Activated CD8-positive, alpha-beta memory T cell treated with anti-CD3 and anti-CD28 coated beads, Interleukin-2, amount 10 ng/mL, durations not matched to agents 7 days and 5 days (primary cell): ENCODE results near the gene GABPB2. TPM values are rescaled to one million over a fixed set of nuclear protein-coding genes. Genes with fewer than 3 reads are reported as not detected.
A peak's percentile ranks its signal among the peaks of the same experiment; 100 is the strongest.

Experiments used
- ATAC-seq: fragments of 150-1000 bp; cut with Tn5 transposase; one replicate; pipeline ENCODE4 v1.10.0; 2021; ENCODE audit warnings: moderate library complexity
- CTCF ChIA-PET: fragments of 350-600 bp; sonication (Branson Sonifier 250); formaldehyde crosslinking; loops from one replicate; lab custom pipeline; 2021; ENCODE audit warnings: antibody characterized with exemption; lab: Charles Lee
- DNase-seq: peaks from one replicate; pipeline ENCODE4 v3.0.0-alpha.2; 2020
- H3K27ac Mint-ChIP-seq: one replicate; pipeline ENCODE4 v1.8.0; 2021; ENCODE audit warnings: mild to moderate bottlenecking, mixed read lengths
- H3K27me3 Mint-ChIP-seq: one replicate; pipeline ENCODE4 v1.8.0; 2021; ENCODE audit warnings: mixed read lengths
- H3K36me3 Mint-ChIP-seq: one replicate; pipeline ENCODE4 v1.8.0; 2021; ENCODE audit warnings: mild to moderate bottlenecking, mixed read lengths
- H3K4me1 Mint-ChIP-seq: one replicate; pipeline ENCODE4 v1.8.0; 2021; ENCODE audit warnings: mixed read lengths
- H3K4me3 Mint-ChIP-seq: one replicate; pipeline ENCODE4 v1.8.0; 2021; ENCODE audit warnings: mild to moderate bottlenecking, moderate library complexity, mixed read lengths
- H3K9me3 Mint-ChIP-seq: one replicate; pipeline ENCODE4 v1.8.0; 2022; ENCODE audit warnings: low read depth, mixed read lengths
- total RNA-seq, 2 experiments: library from RNA; stranded (reverse); gene quantifications; one replicate each; pipeline ENCODE4 v1.2.3, GENCODE V29; 2021

Gene GABPB2
- total RNA-seq = 10 to 100 TPM; 20.0 to 23.9 TPM

GRCh38 chr1:151070474-151071276 lies at the start of gene GABPB2:
TSS of gene GABPB2 (plus strand) at chr1:151070761. CDS start at chr1:151088190, 17,429 bp downstream.
- peak within 1 kb of the TSS; percentile 90 for H3K4me3 Mint-ChIP-seq
- DNase-seq (peak; percentile 91), ATAC-seq (peak; percentile 85)
- H3K9me3 Mint-ChIP-seq = no peaks in the 10 kb centered on the region
- H3K4me1 Mint-ChIP-seq = peaks cover 26% of the 10 kb centered on the region
- H3K36me3 Mint-ChIP-seq = peaks cover 6% of the 10 kb centered on the region
- peak within 1 kb of the TSS; percentile 98 for H3K27ac Mint-ChIP-seq
- CTCF ChIA-PET = interaction anchor here (0.6 to 4.3 kb wide), 25 partner anchors 10 to 328 kb away, joined by 3 to 69 read pairs (median 3); partner anchors contain the start of genes C1orf56, CDC42SE1, LYSMD1 and MINDY1
- no peaks in the 10 kb centered on the region for H3K27me3 Mint-ChIP-seq

GRCh38 chr1:151024540-151025146 lies 45.9 kb upstream of the GABPB2 start:
- DNase-seq = peak; percentile 91
- CTCF ChIA-PET = interaction anchor here (0.7 to 7.3 kb wide), 38 partner anchors 9 to 421 kb away, joined by 3 to 76 read pairs (median 5); partner anchors contain the start of genes C1orf56, CDC42SE1, LYSMD1 and MINDY1
- H3K9me3 Mint-ChIP-seq = no peaks in the 10 kb centered on the region
- peaks cover 11% of the 10 kb centered on the region for H3K36me3 Mint-ChIP-seq
- peaks cover 5% of the 10 kb centered on the region for H3K4me1 Mint-ChIP-seq
- peak overlapping the region; percentile 25 for H3K4me3 Mint-ChIP-seq
- peak overlapping the region; percentile 52 for H3K27ac Mint-ChIP-seq
- ATAC-seq = peak; percentile 100
- no peaks in the 10 kb centered on the region for H3K27me3 Mint-ChIP-seq

GRCh38 chr1:151026460-151026859 lies 44.1 kb upstream of the GABPB2 start:
- Mint-ChIP-seq H3K9me3 (no peaks in the 10 kb centered on the region), H3K27me3 (no peaks in the 10 kb centered on the region), H3K4me3 (no peak overlapping the region), H3K36me3 (peaks cover 17% of the 10 kb centered on the region), H3K27ac (no peak overlapping the region), H3K4me1 (peaks cover 5% of the 10 kb centered on the region)
- CTCF ChIA-PET = interaction anchor here (1.0 to 7.3 kb wide), 6 partner anchors 14 to 149 kb away, joined by 3 to 76 read pairs (median 12); partner anchors contain the start of gene C1orf56
- DNase-seq (no peak), ATAC-seq (no peak)

GRCh38 chr1:151032164-151032563 lies 38.4 kb upstream of the GABPB2 start:
- Mint-ChIP-seq H3K27me3 (no peaks in the 10 kb centered on the region), H3K27ac (no peak overlapping the region), H3K4me1 (no peaks in the 10 kb centered on the region), H3K4me3 (no peak overlapping the region), H3K36me3 (peaks cover 23% of the 10 kb centered on the region), H3K9me3 (no peaks in the 10 kb centered on the region)
- no peak for ATAC-seq
- CTCF ChIA-PET = interaction anchor here (1.4 to 1.5 kb wide), 2 partner anchors 12 to 36 kb away, joined by 3 to 4 read pairs; no protein-coding TSS in a partner anchor
- no peak for DNase-seq

GRCh38 chr1:151035167-151035566 lies 35.4 kb upstream of the GABPB2 start:
- CTCF ChIA-PET = no interaction called here
- ATAC-seq (no peak), DNase-seq (no peak)
- Mint-ChIP-seq H3K9me3 (no peaks in the 10 kb centered on the region), H3K27me3 (no peaks in the 10 kb centered on the region), H3K4me1 (no peaks in the 10 kb centered on the region), H3K4me3 (no peak overlapping the region), H3K27ac (no peak overlapping the region), H3K36me3 (peaks cover 14% of the 10 kb centered on the region)

- Mint-ChIP-seq H3K4me1 (no peaks in the 10 kb centered on the region), H3K27me3 (no peaks in the 10 kb centered on the region), H3K4me3 (no peak within 1 kb of the TSS), H3K27ac (no peak within 1 kb of the TSS), H3K36me3 (peaks cover 10% of the 10 kb centered on the region), H3K9me3 (no peaks in the 10 kb centered on the region)
- ATAC-seq = no peak
- no peak for DNase-seq
- CTCF ChIA-PET = no interaction called here
Measured at GRCh38 chr1:151036356-151036755, 34.2 kb upstream of the GABPB2 start, which contains the start of gene BNIPL. TSS of gene BNIPL (plus strand) at chr1:151036586. CDS start at chr1:151036726, 140 bp downstream.

GRCh38 chr1:151037032-151037431 lies 33.5 kb upstream of the GABPB2 start:
- H3K9me3 Mint-ChIP-seq = no peaks in the 10 kb centered on the region
- no peak overlapping the region for H3K4me3 Mint-ChIP-seq
- no peak for ATAC-seq
- H3K27ac Mint-ChIP-seq = no peak overlapping the region
- H3K27me3 Mint-ChIP-seq = no peaks in the 10 kb centered on the region
- H3K4me1 Mint-ChIP-seq = no peaks in the 10 kb centered on the region
- CTCF ChIA-PET = interaction anchor here (0.9 kb wide), 1 partner anchor 41 kb away, joined by 3 read pairs; no protein-coding TSS in a partner anchor
- no peak for DNase-seq
- H3K36me3 Mint-ChIP-seq = peaks cover 10% of the 10 kb centered on the region

- Mint-ChIP-seq H3K27ac (no peak overlapping the region), H3K9me3 (no peaks in the 10 kb centered on the region), H3K4me1 (peaks cover 9% of the 10 kb centered on the region), H3K36me3 (peaks cover 3% of the 10 kb centered on the region), H3K27me3 (no peaks in the 10 kb centered on the region), H3K4me3 (no peak overlapping the region)
- DNase-seq (no peak), ATAC-seq (no peak)
- CTCF ChIA-PET = interaction anchor here (2.9 kb wide), 1 partner anchor 15 kb away, joined by 14 read pairs; no protein-coding TSS in a partner anchor
Measured at GRCh38 chr1:151039521-151039920, 31.0 kb upstream of the GABPB2 start.

GRCh38 chr1:151043163-151043562 lies 27.4 kb upstream of the GABPB2 start:
- Mint-ChIP-seq H3K27me3 (no peaks in the 10 kb centered on the region), H3K4me1 (peaks cover 24% of the 10 kb centered on the region), H3K4me3 (no peak overlapping the region), H3K36me3 (no peaks in the 10 kb centered on the region), H3K9me3 (no peaks in the 10 kb centered on the region), H3K27ac (no peak overlapping the region)
- DNase-seq = peak; percentile 50
- no peak for ATAC-seq
- CTCF ChIA-PET = interaction anchor here (1.0 to 1.5 kb wide), 3 partner anchors 12 to 48 kb away, joined by 3 to 8 read pairs (median 4); no protein-coding TSS in a partner anchor

GRCh38 chr1:151047591-151047924 lies 23.0 kb upstream of the GABPB2 start, which contains the start of gene C1orf56:
TSS of gene C1orf56 (plus strand) at chr1:151047751. CDS start at chr1:151047848, 97 bp downstream.
- CTCF ChIA-PET = interaction anchor here (1.0 to 8.9 kb wide), 15 partner anchors 12 to 480 kb away, joined by 3 to 76 read pairs (median 6); partner anchors contain the start of genes CDC42SE1, GABPB2, MINDY1 and MLLT11
- Mint-ChIP-seq H3K9me3 (no peaks in the 10 kb centered on the region), H3K27ac (peak within 1 kb of the TSS; percentile 87), H3K4me3 (peak within 1 kb of the TSS; percentile 91), H3K36me3 (peaks cover 18% of the 10 kb centered on the region), H3K27me3 (no peaks in the 10 kb centered on the region), H3K4me1 (peaks cover 40% of the 10 kb centered on the region)
- DNase-seq (peak; percentile 66), ATAC-seq (peak; percentile 74)

- ATAC-seq = peak; percentile 85
- Mint-ChIP-seq H3K9me3 (no peaks in the 10 kb centered on the region), H3K27me3 (no peaks in the 10 kb centered on the region), H3K4me1 (peaks cover 36% of the 10 kb centered on the region), H3K4me3 (peak overlapping the region; percentile 91), H3K36me3 (peaks cover 23% of the 10 kb centered on the region), H3K27ac (peak overlapping the region; percentile 87)
- DNase-seq = peak; percentile 79
- CTCF ChIA-PET = interaction anchor here (0.7 to 8.9 kb wide), 17 partner anchors 11 to 480 kb away, joined by 3 to 76 read pairs (median 4); partner anchors contain the start of genes CDC42SE1, CERS2, MINDY1 and MLLT11
Measured at GRCh38 chr1:151047925-151048644, 22.5 kb upstream of the GABPB2 start.

- Mint-ChIP-seq H3K36me3 (peaks cover 29% of the 10 kb centered on the region), H3K4me1 (peaks cover 32% of the 10 kb centered on the region), H3K9me3 (no peaks in the 10 kb centered on the region), H3K4me3 (peak overlapping the region; percentile 91), H3K27ac (peak overlapping the region; percentile 87), H3K27me3 (no peaks in the 10 kb centered on the region)
- no peak for ATAC-seq
- CTCF ChIA-PET = interaction anchor here (0.7 to 8.9 kb wide), 13 partner anchors 11 to 481 kb away, joined by 3 to 76 read pairs (median 6); partner anchors contain the start of genes CDC42SE1, CERS2, MINDY1 and MLLT11
- no peak for DNase-seq
Measured at GRCh38 chr1:151048645-151049032, 21.9 kb upstream of the GABPB2 start.
